Ovary (tissue), 9 donors: Measurements from ENCODE around the gene MORN1. TPM values are rescaled to one million over a fixed set of nuclear protein-coding genes. Genes with fewer than 3 reads are reported as not detected.

ENCODE experiments used
- DNase-seq, 5 donors: peaks; one replicate each; pipeline ENCODE4 v3.0.0-alpha.2; 2019 to 2020
- H3K27ac ChIP-seq, 2 donors: fragments of 200-600 bp; one replicate each; pipeline versions ENCODE4 v1.5.1 to v1.8.0; 2019 to 2022
- H3K27me3 ChIP-seq: fragments of 200-600 bp; one replicate; pipeline ENCODE4 v1.8.0; 2022
- H3K36me3 ChIP-seq: fragments of 200-600 bp; sonication (generic); one replicate; pipeline ENCODE4 v1.5.1; 2019
- H3K4me1 ChIP-seq: one replicate; pipeline ENCODE4 v1.8.1; 2013; ENCODE audit warnings: mild to moderate bottlenecking, moderate library complexity; ENCODE audit not compliant: insufficient read depth
- H3K4me3 ChIP-seq: fragments of 200-600 bp; sonication (generic); one replicate; pipeline ENCODE4 v1.5.1; 2017
- H3K9me3 ChIP-seq, 2 donors: fragments of 200-600 bp in 1 of 2; sonication (generic) in 1 of 2; one replicate each; pipeline versions ENCODE4 v1.5.1 to v1.8.1; 2013 to 2019; ENCODE audit warnings: mild to moderate bottlenecking in 1 of 2, moderate library complexity in 1 of 2
- EP300 ChIP-seq: sonication (generic); formaldehyde crosslinking; IDR thresholded peaks from one replicate; pipeline ENCODE4 v1.6.1; 2017; ENCODE audit warnings: antibody characterized with exemption
- POLR2A ChIP-seq: fragments of 450-650 bp; IDR thresholded peaks from one replicate; pipeline ENCODE4 v1.6.1; 2017; ENCODE audit warnings: antibody characterized with exemption, mild to moderate bottlenecking, moderate library complexity
- WGBS, 3 donors: extraction: QIAGEN DNeasy Blood & Tissue Kit in 1 of 3; methylation state at CpG; one replicate each; pipeline versions ENCODE4 v1.1.5 to v1.1.7; 2013 to 2017; 5-methylcytosine and 5-hydroxymethylcytosine counted together
- intact Hi-C, 4 donors: fragments of 100-400 bp; cut with DNase I; formaldehyde crosslinking; loops; one replicate each; pipeline versions ENCODE4 v1.11.0 to v1.15.1; 2022 to 2023
- polyA plus RNA-seq, 2 donors: library from polyadenylated mRNA; stranded (reverse); fragments of 200-250 nt in 1 of 2; fragments of 350-450 nt in 1 of 2; fragmentation: Illumina TruSeq in 1 of 2; extraction: RNeasy Lipid Tissue Mini Kit (QIAGEN cat#74804) in 1 of 2; gene quantifications; one replicate each; pipeline ENCODE4 v1.2.3, GENCODE V29; 2013 to 2014
- total RNA-seq, 7 donors: library from RNA; depleted of rRNA in 2 of 7; stranded (reverse); fragments of >200 nt in 2 of 7; fragmentation: NEBNext Ultra II Directional in 3 of 7; extraction: Animal tissue kit (Norgen Biotek cat#: 25700) in 3 of 7; gene quantifications; one replicate each; pipeline versions ENCODE4 v1.1.0 to v1.2.4, GENCODE V29; 2016 to 2023
- TF ChIP-seq, protein P1 (sequence below), 3 donors: fragments of 450-650 bp in 2 of 3; fragments of 200-600 bp in 1 of 3; IDR thresholded peaks; one replicate each; pipeline versions ENCODE4 v1.5.1 to v1.8.0; 2016 to 2022; ENCODE audit warnings: antibody characterized with exemption in 3 of 3, mild to moderate bottlenecking in 1 of 3
- donor health status: DM: no; HTN: no; CAD: no; lungs with moderate emphysema.
- donor health status: DM: no; HTN: no; CAD: no.
- donor health status: Bipolar disorder and iron deficiency.
- donor health status: DM: yes; HTN: yes; CAD: no.
- donor health status: DM: no; HTN: no; CAD: no.
- donor health status: DM: yes; HTN: yes; CAD: no.

The MORN1 gene
- total and polyA plus RNA-seq, 9 donors: 1.7 to 24.2 (median 17.7) TPM

DNA sequence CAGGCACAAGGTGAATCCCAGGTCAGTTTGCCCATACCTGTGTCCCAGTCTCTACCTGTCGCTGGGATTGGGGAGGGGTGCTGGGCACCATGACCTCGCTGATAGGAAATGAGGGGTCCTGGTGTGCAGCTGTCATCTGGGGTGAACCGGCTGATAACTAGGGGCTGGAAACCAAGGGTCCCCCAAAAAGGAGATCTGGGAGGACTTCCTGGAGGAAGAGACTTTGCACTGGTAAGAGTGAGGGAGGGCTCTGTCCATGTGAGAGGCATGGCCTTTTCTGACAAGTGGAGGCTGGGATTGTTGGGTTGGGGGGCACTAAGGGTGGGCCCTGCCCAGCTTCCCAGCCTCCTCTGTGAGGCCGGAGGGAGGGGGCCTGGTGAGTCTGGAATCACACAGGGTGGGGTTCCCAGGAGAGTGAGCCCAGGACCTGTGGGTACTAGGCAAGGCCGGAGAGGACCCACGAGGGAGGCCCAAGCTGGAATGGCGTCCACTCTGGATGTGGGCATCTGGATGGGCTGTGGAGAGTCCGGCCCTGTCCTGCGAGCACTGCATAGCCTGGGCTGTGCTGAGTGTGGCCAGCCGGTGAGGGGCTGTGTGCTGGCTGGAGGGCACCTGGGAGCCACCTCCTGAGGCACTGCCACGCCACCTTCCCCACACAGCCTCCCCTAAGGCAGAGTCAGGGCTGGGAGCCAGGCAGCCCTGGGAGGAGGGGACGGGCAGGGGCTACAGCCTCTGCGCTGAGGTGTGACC lies 25.9 kb upstream of the MORN1 start:
- no peaks in the 10 kb centered on the region for H3K36me3 ChIP-seq
- no peak overlapping the region for H3K27ac ChIP-seq
- H3K4me1 ChIP-seq: no peaks in the 10 kb centered on the region
- TF ChIP-seq POLR2A (no peak), EP300 (no peak)
- TF ChIP-seq, protein P1, sequence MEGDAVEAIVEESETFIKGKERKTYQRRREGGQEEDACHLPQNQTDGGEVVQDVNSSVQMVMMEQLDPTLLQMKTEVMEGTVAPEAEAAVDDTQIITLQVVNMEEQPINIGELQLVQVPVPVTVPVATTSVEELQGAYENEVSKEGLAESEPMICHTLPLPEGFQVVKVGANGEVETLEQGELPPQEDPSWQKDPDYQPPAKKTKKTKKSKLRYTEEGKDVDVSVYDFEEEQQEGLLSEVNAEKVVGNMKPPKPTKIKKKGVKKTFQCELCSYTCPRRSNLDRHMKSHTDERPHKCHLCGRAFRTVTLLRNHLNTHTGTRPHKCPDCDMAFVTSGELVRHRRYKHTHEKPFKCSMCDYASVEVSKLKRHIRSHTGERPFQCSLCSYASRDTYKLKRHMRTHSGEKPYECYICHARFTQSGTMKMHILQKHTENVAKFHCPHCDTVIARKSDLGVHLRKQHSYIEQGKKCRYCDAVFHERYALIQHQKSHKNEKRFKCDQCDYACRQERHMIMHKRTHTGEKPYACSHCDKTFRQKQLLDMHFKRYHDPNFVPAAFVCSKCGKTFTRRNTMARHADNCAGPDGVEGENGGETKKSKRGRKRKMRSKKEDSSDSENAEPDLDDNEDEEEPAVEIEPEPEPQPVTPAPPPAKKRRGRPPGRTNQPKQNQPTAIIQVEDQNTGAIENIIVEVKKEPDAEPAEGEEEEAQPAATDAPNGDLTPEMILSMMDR (IDR thresholded peaks at IDR 0.05): no peak
- H3K9me3 ChIP-seq: no peaks in the 10 kb centered on the region
- no peak overlapping the region for H3K4me3 ChIP-seq
- WGBS, 3 donors: 52 to 58% (median 55%) methylated on average over 12 to 13 of the region's 13 CpGs
- no peak for DNase-seq
- intact Hi-C loops: loop anchor here (5.0 to 10.0 kb wide), 5 partner anchors 130 to 1010 kb away; partner anchors contain the start of gene MMEL1 (in 1 of the 4)
- H3K27me3 ChIP-seq: no peaks in the 10 kb centered on the region

DNA sequence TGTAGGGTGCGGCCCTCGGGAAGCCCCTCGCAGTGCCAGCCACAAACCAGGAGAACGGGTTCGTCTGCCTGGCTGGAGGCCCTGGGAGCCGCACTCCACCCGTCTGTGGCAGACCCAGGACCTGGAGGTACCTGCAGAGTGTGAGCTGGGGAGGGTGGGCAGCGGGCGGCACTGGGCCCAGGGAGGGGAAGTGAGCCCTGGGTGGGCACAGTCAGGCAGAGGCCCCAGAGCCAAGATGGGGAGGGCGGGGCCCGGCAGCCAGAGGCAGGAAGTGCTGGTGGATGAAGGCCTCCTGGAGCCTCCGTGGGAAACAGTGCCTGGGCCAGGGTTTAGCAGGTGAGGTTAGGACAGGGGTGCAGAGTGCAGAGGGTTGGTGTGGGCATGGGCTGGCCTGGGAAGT lies 25.0 kb upstream of the MORN1 start:
- peaks cover 6% of the 10 kb centered on the region for H3K4me1 ChIP-seq
- intact Hi-C loops: loop anchor here (5.0 to 10.0 kb wide), 5 partner anchors 131 to 1011 kb away; partner anchors contain the start of gene MMEL1 (in 1 of the 4)
- TF ChIP-seq POLR2A (no peak), EP300 (no peak)
- TF ChIP-seq, protein P1 (IDR thresholded peaks at IDR 0.05): no peak
- no peaks in the 10 kb centered on the region for H3K9me3 ChIP-seq
- H3K27ac ChIP-seq: no peak overlapping the region
- WGBS, 3 donors: 34 to 51% (median 48%) methylated on average over 12 of the region's 12 CpGs
- no peak for DNase-seq
- H3K36me3 ChIP-seq: no peaks in the 10 kb centered on the region
- no peaks in the 10 kb centered on the region for H3K27me3 ChIP-seq
- no peak overlapping the region for H3K4me3 ChIP-seq

GRCh38 chr1:2415801-2416208 lies 24.5 kb upstream of the MORN1 start:
- Histone ChIP-seq H3K36me3 (no peaks in the 10 kb centered on the region), H3K27me3 (no peaks in the 10 kb centered on the region), H3K27ac (no peak overlapping the region), H3K9me3 (no peaks in the 10 kb centered on the region), H3K4me3 (no peak overlapping the region), H3K4me1 (peaks cover 6% of the 10 kb centered on the region)
- TF ChIP-seq, protein P1 (IDR thresholded peaks at IDR 0.05): no peak
- no peak for TF ChIP-seq EP300
- TF ChIP-seq POLR2A: no peak
- no peak for DNase-seq
- 59 to 65% (median 62%) methylated on average over 17 to 19 of the region's 19 CpGs for WGBS, 3 donors
- intact Hi-C loops: loop anchor here (5.0 to 10.0 kb wide), 5 partner anchors 131 to 1011 kb away; partner anchors contain the start of gene MMEL1 (in 1 of the 4)

DNA sequence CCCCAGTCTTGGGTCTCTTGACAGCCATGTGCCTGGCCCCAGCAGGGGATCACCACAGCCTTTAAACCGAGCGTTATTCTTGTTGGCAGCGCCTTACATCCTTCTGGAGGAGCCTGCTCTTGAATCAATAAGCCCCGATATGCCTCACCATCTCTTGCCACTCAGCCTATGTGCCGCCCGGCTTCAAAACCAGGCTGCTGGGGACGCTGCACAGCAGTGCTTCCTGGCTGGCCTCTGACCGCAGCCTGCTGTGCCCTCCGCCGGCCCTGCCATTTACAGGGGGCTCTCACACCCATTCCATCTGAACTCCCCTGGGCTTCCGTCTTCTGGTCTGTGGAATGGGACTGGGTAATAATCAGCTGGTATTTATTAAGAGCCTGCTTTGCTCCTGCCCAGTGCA lies 24.0 kb upstream of the MORN1 start:
- Histone ChIP-seq H3K9me3 (no peaks in the 10 kb centered on the region), H3K36me3 (no peaks in the 10 kb centered on the region), H3K27ac (no peak overlapping the region), H3K4me3 (no peak overlapping the region), H3K27me3 (no peaks in the 10 kb centered on the region), H3K4me1 (peaks cover 6% of the 10 kb centered on the region)
- WGBS, 3 donors: 61 to 66% (median 64%) methylated on average over 10 to 11 of the region's 11 CpGs
- DNase-seq: no peak
- TF ChIP-seq, protein P1 (IDR thresholded peaks at IDR 0.05): no peak
- no peak for TF ChIP-seq EP300
- no peak for TF ChIP-seq POLR2A
- intact Hi-C loops: loop anchor here (5.0 to 10.0 kb wide), 5 partner anchors 132 to 1012 kb away; partner anchors contain the start of gene MMEL1 (in 1 of the 4)
